Stimulated activated CD4-positive, alpha-beta T cell treated with anti-CD3 and anti-CD28 coated beads, TNF-alpha, amount 100 ng/mL, for 4 hours (primary cell): ENCODE measurements around the gene KANK4.
"Not testable (repeated sequence)": the region's sequence is repeated elsewhere in the genome, so short reads cannot be mapped to it uniquely, and the experiment has no call there.

Experiments used
- DNase-seq, 3 experiments: peaks; one replicate each; pipeline ENCODE4 v3.0.0-alpha.2; 2020; ENCODE audit warnings: low read depth in 3 of 3

Gene KANK4

GRCh38 chr1:62237950-62238374, 81.3 kb downstream of the KANK4 start:
- no peak for DNase-seq

GRCh38 chr1:62237361-62237760, 81.9 kb downstream of the KANK4 start:
- DNase-seq = no peak

GRCh38 chr1:62235576-62235975, 83.7 kb downstream of the KANK4 start:
- no peak for DNase-seq

GRCh38 chr1:62234688-62235087, 84.5 kb downstream of the KANK4 start:
- DNase-seq = no peak

GRCh38 chr1:62233926-62234450, 85.2 kb downstream of the KANK4 start:
- DNase-seq = no peak

- no peak for DNase-seq
Measured at GRCh38 chr1:62232871-62233278, 86.4 kb downstream of the KANK4 start.

- DNase-seq = no peak
Measured at GRCh38 chr1:62230718-62231117, 88.5 kb downstream of the KANK4 start.

GRCh38 chr1:62229932-62230331, 89.3 kb downstream of the KANK4 start:
- no peak for DNase-seq

- DNase-seq = no peak
Measured at GRCh38 chr1:62229468-62229867, 89.8 kb downstream of the KANK4 start.

GRCh38 chr1:62228883-62229187, 90.4 kb downstream of the KANK4 start:
- no peak for DNase-seq

GRCh38 chr1:62228136-62228882, 90.9 kb downstream of the KANK4 start:
- no peak for DNase-seq

GRCh38 chr1:62227496-62227895, 91.7 kb downstream of the KANK4 start:
- no peak for DNase-seq

- no peak for DNase-seq
Measured at GRCh38 chr1:62224182-62224581, 95.1 kb downstream of the KANK4 start.

- DNase-seq = no peak
Measured at GRCh38 chr1:62222321-62222720, 96.9 kb downstream of the KANK4 start.

- no peak for DNase-seq
Measured at GRCh38 chr1:62221171-62221570, 98.1 kb downstream of the KANK4 start.

GRCh38 chr1:62220456-62220855, 98.8 kb downstream of the KANK4 start:
- not testable (repeated sequence) for DNase-seq

- DNase-seq = no peak
Measured at GRCh38 chr1:62218604-62219003, 100.6 kb downstream of the KANK4 start.

GRCh38 chr1:62213075-62213914, 105.9 kb downstream of the KANK4 start:
- no peak for DNase-seq

- DNase-seq = no peak
Measured at GRCh38 chr1:62212411-62212810, 106.8 kb downstream of the KANK4 start.

- no peak for DNase-seq
Measured at GRCh38 chr1:62210960-62211359, 108.3 kb downstream of the KANK4 start.

GRCh38 chr1:62209931-62210595, 109.2 kb downstream of the KANK4 start:
- DNase-seq = no peak

- no peak for DNase-seq
Measured at GRCh38 chr1:62208970-62209369, 110.3 kb downstream of the KANK4 start.
